Limb (tissue), 2 donors: ENCODE data around the gene ATF6.
"Not testable (repeated sequence)": the region's sequence is repeated elsewhere in the genome, so short reads cannot be mapped to it uniquely, and the experiment has no call there.

ENCODE experiments used
- DNase-seq, 2 donors: peaks; one replicate each; pipeline ENCODE4 v3.0.0-alpha.2; 2016; ENCODE audit errors: extremely low spot score in 2 of 2

Gene ATF6

GRCh38 chr1:161832299-161832907, 66.3 kb downstream of the ATF6 start:
- DNase-seq, result not testable (repeated sequence)

- no peak for DNase-seq
These were observed 68.9 kb downstream of the ATF6 start for GRCh38 chr1:161834967-161835550.

- peak in 1 of 2 donors; percentile 50 for DNase-seq
These were observed 69.9 kb downstream of the ATF6 start for GRCh38 chr1:161836018-161836417.

DNA sequence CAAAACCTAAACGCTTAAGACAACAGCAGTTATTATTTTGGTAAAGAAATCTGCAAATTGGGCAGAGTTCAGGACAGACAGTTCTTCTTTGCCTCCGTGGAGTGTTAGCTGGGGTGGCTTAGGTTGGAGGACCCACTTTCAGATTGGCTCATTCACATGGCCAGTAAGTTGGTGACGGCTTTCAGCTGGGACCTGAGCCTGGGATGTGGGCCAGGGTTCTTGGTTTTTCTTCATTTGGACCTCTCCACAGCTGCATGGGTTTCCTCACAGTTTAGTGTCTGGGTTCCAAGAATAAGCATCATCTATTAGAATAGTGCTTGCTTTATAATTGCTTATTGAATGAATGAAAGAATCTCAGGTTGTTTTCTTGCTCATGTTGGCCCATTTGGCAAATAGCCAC, 72.2 kb downstream of the ATF6 start:
- DNase-seq, result no peak

- DNase-seq, result no peak
These were observed 72.8 kb downstream of the ATF6 start for GRCh38 chr1:161838885-161839284.

DNA sequence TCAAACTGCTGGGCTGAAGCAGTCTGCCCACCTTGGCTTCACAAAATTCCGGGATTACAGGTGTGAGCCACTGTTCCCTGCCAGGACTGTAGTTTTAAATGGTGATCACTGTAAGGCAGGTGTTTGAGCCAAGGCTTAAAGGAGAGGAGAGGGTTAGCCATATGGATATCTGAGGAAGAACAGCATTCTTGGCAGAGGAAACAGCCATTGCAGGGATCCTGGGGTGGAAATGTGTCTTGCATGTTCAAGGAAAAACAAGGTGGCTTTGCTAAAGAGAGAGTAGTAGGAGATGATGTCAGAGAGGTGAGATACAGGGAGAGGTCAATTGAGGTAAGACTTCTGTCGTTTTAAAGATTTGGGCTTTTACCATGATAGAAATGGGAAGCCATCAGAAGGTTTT, 73.5 kb downstream of the ATF6 start:
- no peak for DNase-seq

DNA sequence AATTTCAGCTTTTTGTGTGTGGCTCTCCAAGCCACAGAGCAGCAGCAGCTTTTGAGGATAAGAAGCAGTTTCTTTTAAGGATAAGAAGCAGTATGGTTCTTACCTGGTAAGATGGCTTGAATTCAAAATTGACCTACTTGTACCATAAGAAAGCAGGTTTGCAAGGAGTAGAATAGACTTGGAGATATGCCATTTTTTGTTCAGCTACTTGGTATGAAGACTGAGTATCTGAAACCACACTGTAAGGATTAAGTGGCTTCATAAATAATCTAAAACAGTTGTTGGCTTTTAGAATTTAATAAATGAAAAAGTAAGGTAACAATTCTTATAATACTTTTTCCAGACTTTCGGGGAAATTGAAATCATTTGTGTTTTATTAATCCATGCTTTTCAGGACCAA, 74.2 kb downstream of the ATF6 start:
- DNase-seq, result no peak

GRCh38 chr1:161843156-161843555, 77.0 kb downstream of the ATF6 start:
- DNase-seq, result no peak

DNA sequence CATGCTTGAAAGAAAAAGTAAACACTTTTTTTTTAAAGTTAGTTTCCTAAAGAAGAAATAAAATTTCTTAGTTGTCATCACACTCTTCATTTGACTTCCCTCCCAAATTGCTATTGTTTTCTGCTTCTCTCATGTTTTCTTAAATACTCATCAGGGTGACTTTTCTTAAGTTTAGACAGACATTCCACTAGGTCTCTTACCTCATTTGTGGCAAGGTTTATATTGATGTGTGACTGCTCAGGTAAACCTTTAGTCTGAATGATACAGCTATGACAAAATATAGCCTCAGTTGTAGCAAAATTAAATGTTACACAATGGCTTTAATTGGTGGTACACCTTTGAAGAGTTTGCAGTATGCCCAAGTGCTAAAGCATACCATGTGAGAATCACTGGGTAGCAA, 78.6 kb downstream of the ATF6 start:
- DNase-seq, result no peak

GRCh38 chr1:161848676-161849075, 82.6 kb downstream of the ATF6 start:
- no peak for DNase-seq

DNA sequence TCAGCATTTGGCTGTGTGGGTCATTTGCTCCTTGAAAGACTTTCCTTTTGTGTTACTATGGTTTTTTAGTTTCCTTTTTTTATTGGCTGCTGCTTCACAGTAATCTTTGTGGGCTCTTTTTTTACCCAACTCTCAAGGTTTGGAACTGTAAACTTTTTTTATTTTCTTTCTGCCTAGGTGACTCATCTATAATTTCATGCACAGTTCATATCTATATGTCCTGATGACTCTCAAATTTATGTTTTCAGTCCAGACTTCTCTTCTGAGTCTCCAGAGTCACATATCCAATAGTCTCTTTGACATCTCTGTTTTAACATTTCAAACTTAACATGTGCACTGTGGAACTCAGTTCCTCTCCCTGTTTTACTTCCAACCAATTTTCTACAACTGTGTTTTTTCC, 83.4 kb downstream of the ATF6 start:
- DNase-seq, result no peak

GRCh38 chr1:161855260-161855659, 89.1 kb downstream of the ATF6 start:
- DNase-seq, result no peak

- DNase-seq, result no peak
These were observed 92.2 kb downstream of the ATF6 start for GRCh38 chr1:161858271-161858670.

DNA sequence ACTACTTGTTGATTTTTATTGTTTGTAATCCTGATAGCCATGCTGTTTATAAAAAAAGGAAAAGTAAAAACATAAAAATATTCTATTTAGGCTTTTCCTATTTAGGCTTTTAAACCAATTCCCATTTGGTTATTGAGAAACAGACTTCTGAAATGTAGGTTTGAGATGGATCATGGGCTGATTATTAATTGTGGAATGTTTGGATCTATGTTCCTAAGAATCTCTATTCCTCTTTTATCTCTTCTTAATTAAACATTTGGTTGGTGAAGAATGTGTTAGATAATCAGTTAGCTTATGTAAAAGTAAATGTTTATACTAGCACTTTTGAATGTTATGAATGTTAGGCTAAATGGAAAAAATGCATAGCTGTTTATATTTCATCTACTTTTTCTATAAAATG, 97.4 kb downstream of the ATF6 start:
- DNase-seq, result no peak

DNA sequence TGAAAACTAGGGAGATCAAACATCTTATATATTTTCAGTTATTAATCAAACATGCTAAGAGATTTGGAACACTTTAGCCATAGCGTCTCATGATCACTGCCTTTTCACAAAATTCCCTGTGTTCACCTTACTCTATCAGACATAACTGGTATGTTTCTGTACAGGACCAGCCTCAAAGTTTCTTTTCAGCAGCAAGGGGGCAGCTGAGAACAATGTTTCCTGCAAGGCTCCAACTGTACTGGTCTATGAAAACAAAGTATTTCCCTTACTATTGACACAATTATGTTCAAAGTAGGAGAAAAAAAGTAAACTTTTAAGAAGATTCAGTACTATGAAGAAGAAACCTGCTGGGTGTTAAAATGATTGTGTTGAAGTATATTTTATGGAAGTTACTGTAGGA, 98.5 kb downstream of the ATF6 start:
- DNase-seq, result peak in 1 of 2 donors; percentile 67

GRCh38 chr1:161866241-161866640, 100.1 kb downstream of the ATF6 start:
- DNase-seq, result no peak

DNA sequence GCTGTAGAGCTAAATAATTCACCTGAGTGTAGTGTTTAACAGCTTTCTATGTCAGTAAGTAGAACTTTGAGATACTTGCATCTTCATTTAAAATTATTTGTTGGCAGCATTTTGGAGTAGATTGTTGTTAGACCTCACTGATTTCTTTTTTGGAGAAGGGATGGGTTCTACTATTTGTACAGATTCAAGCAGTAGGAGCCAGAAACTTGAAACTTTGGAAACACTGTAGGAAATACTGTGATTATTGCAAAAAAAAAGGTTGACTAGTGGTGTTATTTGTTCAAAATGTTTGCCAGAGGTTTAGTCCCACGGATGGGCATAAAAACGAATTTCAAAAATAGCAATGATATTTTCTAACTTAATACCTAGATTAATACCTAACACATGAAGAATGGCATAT, 102.7 kb downstream of the ATF6 start:
- DNase-seq, result no peak

DNA sequence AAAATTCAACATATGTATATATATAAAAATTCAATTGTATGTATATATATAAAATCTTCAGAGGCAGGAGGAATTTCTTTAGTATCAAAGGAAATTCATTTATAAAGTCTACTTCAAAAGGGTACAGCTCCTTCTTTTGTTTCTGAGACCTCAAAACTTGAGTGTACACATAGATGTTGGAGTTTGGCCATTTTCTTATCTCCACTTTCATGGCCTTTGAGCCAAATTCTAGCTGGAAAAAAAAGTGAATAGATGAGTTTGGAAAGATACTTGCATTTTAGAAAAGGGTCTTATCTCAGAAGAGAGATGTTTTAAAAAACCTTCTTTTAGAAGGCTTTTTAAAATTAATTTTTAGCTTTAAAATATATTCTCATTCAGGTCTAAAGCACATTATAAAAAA, 103.2 kb downstream of the ATF6 start:
- no peak for DNase-seq

DNA sequence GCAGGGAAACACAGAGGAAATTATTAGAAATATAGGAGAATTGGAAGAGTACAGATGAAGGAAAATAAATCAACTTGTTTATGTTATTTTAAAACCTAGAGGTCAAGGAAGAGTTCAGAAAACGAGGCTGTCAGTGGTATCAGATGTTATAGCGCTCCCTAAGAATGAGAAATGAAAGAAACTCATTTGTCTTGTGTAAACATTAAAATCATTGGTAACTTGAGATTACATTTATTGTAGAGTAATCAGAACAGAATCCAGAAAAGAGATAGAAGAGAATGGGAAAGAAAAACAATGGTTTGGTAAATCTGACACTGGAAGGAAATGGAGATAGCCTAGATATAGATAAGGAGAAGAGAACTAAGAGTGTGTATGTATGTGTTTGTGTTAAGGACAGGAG, 106.4 kb downstream of the ATF6 start:
- no peak for DNase-seq

GRCh38 chr1:161879261-161879660, 113.1 kb downstream of the ATF6 start:
- DNase-seq, result no peak

DNA sequence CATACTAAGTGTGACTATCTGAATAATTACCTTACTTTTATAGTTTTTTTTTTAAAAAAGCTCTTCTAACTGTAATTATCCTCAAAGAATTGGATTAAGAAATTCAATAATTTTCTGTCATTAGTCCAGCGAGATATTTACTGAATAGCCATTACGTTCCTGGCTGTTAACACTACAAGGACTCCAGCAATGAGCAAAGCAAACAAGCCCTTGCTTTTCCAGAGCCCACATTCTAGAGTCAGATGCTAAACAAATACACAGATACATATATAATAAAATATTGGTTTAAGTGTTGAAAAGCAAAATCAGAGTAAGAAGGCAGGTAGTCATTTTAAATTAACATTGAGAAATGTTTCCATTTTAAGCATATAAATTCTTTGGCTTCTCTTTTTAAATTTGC, 118.4 kb downstream of the ATF6 start:
- DNase-seq, result no peak

DNA sequence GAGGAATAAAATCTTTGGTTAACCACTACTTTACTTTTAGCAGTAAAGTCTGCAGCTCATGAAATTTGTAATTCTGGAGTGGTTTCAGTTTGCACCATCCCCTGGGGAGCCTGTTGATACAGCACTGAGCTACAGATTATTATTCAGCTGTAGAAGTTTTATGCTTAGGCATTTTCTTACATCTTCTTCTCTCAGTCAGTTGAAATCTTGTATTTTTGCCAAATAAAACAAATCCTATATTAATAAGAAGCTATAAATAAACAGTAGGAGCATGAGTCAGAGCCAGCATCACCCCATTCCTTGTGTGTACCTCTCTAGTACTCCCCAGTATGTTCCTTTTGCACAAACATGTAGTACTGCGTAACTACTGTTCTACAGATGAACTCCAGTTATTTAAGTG, 118.9 kb downstream of the ATF6 start:
- peak; percentile 33 to 77 for DNase-seq

DNA sequence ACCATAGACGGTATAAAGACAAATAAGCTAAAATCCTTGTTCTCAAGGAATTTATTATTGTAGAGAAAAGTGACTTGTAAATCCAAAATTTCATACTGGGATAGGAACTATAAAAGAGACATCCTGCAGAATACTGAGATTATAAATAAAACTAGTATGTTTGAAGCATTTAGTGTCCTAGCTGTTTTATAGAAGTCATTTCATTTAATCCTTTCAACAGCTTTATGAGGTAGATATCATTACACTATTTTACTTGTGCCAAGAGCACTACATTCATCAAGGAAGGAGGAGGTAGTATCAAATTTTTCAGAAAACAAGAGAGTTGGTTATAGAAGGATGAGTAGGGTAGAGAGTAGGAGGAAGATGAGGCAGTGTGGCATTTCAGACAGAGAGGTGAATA, 119.6 kb downstream of the ATF6 start:
- no peak for DNase-seq

GRCh38 chr1:161886589-161886988, 120.5 kb downstream of the ATF6 start:
- no peak for DNase-seq
